ENCODE data around the gene DNMT3A. TPM values are rescaled to one million over a fixed set of nuclear protein-coding genes. Genes with fewer than 3 reads are reported as not detected.
A peak's percentile ranks its signal among the peaks of the same experiment; 100 is the strongest.

DNMT3A gene
- total RNA-seq, 1 donor from 2014 or later: 58.1 TPM

DNA sequence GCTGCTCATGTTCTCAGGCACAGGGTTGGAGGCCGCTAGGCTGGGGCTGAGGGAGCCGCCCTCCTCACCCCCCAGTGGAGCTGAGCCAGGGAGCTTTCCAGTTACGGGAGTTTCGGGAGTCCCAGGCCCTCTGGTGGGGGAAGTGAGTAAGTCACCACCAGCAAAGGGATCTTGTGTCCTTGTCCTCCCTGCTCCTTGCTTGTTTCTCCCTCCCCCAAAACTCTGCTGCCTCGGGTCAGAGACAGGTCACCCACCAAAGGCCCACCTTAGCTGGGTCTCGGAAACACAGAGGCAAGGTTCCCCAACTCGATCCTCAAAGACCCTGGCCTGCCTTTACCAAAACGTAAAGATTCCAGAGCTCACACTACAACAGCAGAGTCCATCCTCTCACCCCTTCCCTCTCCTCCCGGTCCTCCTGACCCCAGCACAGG is 112.9 kb downstream of the DNMT3A start:
- Mint-ChIP-seq H3K27ac (ENCODE audit: unreplicated experiment) (peak overlapping the region; percentile 90), H3K27me3 (ENCODE audit: low read depth, unreplicated experiment) (no peaks in the 10 kb centered on the region), H3K4me3 (ENCODE audit: unreplicated experiment) (no peak overlapping the region), H3K9me3 (ENCODE audit: unreplicated experiment) (no peaks in the 10 kb centered on the region), H3K4me1 (ENCODE audit: low read depth, unreplicated experiment) (peaks cover 13% of the 10 kb centered on the region), H3K36me3 (ENCODE audit: low read depth, unreplicated experiment) (peaks cover 4% of the 10 kb centered on the region)
- Histone ChIP-seq H3K27me3 (ENCODE audit: insufficient read depth, low read length) (no peaks in the 10 kb centered on the region), H3K36me3 (ENCODE audit: insufficient read depth, low read length) (peaks cover 2% of the 10 kb centered on the region), H2AFZ (ENCODE audit: low read depth, low read length) (no peak overlapping the region), H3K79me2 (ENCODE audit: insufficient read depth, low read length) (no peaks in the 10 kb centered on the region), H3K9ac (ENCODE audit: low read length) (peak overlapping the region; percentile 56), H3K27ac (ENCODE audit: low read depth, low read length) (peak overlapping the region; percentile 6), H3K4me2 (ENCODE audit: low read length) (peak overlapping the region; percentile 60), H3K4me3 (ENCODE audit: insufficient read depth, low read depth, low read length) (no peak overlapping the region), H3K9me3 (ENCODE audit: insufficient read depth, low read depth, low read length) (no peaks in the 10 kb centered on the region), H3K4me1 (ENCODE audit: insufficient read depth, low read length) (peaks cover 11% of the 10 kb centered on the region), H4K20me1 (ENCODE audit: insufficient read depth, low read length) (peaks cover 5% of the 10 kb centered on the region)
- peak; percentile 61 for DNase-seq (ENCODE audit: low read depth)
- TF ChIP-seq EZH2 (IDR thresholded peaks at IDR 0.05; ENCODE audit: insufficient read depth, low read length): no peak
- TF ChIP-seq, protein P1, sequence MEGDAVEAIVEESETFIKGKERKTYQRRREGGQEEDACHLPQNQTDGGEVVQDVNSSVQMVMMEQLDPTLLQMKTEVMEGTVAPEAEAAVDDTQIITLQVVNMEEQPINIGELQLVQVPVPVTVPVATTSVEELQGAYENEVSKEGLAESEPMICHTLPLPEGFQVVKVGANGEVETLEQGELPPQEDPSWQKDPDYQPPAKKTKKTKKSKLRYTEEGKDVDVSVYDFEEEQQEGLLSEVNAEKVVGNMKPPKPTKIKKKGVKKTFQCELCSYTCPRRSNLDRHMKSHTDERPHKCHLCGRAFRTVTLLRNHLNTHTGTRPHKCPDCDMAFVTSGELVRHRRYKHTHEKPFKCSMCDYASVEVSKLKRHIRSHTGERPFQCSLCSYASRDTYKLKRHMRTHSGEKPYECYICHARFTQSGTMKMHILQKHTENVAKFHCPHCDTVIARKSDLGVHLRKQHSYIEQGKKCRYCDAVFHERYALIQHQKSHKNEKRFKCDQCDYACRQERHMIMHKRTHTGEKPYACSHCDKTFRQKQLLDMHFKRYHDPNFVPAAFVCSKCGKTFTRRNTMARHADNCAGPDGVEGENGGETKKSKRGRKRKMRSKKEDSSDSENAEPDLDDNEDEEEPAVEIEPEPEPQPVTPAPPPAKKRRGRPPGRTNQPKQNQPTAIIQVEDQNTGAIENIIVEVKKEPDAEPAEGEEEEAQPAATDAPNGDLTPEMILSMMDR (IDR thresholded peaks at IDR 0.05; ENCODE audit: insufficient read depth, low read depth, low read length): peak; percentile 75
- FAIRE-seq: no peak

DNA sequence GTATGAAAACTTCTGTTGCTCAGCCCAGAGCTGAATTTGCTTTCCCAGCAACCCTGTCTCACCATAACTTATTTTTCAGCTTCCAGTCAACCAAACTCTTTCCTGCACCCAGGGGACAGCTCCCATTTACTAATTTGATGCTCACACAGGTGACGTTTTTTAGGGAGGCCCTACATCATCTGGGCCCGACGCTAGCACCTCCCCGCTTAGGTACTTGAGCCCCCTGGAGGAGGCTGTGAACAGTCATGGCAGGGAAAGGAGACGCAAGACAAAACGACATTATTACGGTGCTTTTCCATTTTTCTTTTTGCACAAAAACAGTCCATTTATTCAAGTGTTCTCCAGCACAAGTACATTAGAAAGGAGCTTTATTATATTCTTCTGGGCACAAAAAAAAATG is 114.1 kb downstream of the DNMT3A start:
- H3K27ac ChIP-seq (ENCODE audit: low read depth, low read length): no peak overlapping the region
- no peaks in the 10 kb centered on the region for H3K9me3 Mint-ChIP-seq (ENCODE audit: unreplicated experiment)
- H3K27ac Mint-ChIP-seq (ENCODE audit: unreplicated experiment): no peak overlapping the region
- H3K36me3 Mint-ChIP-seq (ENCODE audit: low read depth, unreplicated experiment): peaks cover 2% of the 10 kb centered on the region
- no peak overlapping the region for H2AFZ ChIP-seq (ENCODE audit: low read depth, low read length)
- DNase-seq (ENCODE audit: low read depth): no peak
- no peak for TF ChIP-seq EZH2 (IDR thresholded peaks at IDR 0.05; ENCODE audit: insufficient read depth, low read length)
- TF ChIP-seq, protein P1 (IDR thresholded peaks at IDR 0.05; ENCODE audit: insufficient read depth, low read depth, low read length): no peak
- no peak overlapping the region for H3K4me3 ChIP-seq (ENCODE audit: insufficient read depth, low read depth, low read length)
- no peaks in the 10 kb centered on the region for H3K79me2 ChIP-seq (ENCODE audit: insufficient read depth, low read length)
- H3K9me3 ChIP-seq (ENCODE audit: insufficient read depth, low read depth, low read length): no peaks in the 10 kb centered on the region
- no peak for FAIRE-seq
- peaks cover 2% of the 10 kb centered on the region for H3K36me3 ChIP-seq (ENCODE audit: insufficient read depth, low read length)
- H3K9ac ChIP-seq (ENCODE audit: low read length): no peak overlapping the region
- H3K4me1 ChIP-seq (ENCODE audit: insufficient read depth, low read length): peaks cover 11% of the 10 kb centered on the region
- H4K20me1 ChIP-seq (ENCODE audit: insufficient read depth, low read length): peaks cover 5% of the 10 kb centered on the region
- no peak overlapping the region for H3K4me2 ChIP-seq (ENCODE audit: low read length)
- H3K27me3 Mint-ChIP-seq (ENCODE audit: low read depth, unreplicated experiment): no peaks in the 10 kb centered on the region
- H3K4me1 Mint-ChIP-seq (ENCODE audit: low read depth, unreplicated experiment): peaks cover 13% of the 10 kb centered on the region
- no peak overlapping the region for H3K4me3 Mint-ChIP-seq (ENCODE audit: unreplicated experiment)
- no peaks in the 10 kb centered on the region for H3K27me3 ChIP-seq (ENCODE audit: insufficient read depth, low read length)

DNA sequence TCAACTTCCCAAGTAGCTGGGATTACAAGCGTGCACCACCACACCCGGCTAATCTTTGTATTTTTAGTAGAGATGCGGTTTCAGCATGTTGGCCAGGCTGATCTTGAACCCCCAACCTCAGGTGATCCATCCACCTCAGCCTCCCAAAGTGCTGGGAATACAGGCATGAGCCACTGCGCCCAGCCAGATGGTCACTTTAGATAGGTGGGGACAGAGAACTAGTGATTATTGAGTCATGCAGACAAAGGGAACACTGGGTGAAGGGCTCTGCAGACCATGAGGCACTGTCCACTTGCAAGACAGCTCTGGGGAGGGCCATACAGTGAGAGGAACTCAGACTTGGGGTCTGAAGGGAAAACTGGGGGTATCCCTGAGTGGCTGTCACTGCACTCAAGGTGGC is 114.9 kb downstream of the DNMT3A start:
- H3K4me1 ChIP-seq (ENCODE audit: insufficient read depth, low read length): peaks cover 11% of the 10 kb centered on the region
- H3K27me3 ChIP-seq (ENCODE audit: insufficient read depth, low read length): no peaks in the 10 kb centered on the region
- no peak for DNase-seq (ENCODE audit: low read depth)
- H3K4me3 ChIP-seq (ENCODE audit: insufficient read depth, low read depth, low read length): no peak overlapping the region
- H3K36me3 ChIP-seq (ENCODE audit: insufficient read depth, low read length): no peaks in the 10 kb centered on the region
- no peak overlapping the region for H3K27ac ChIP-seq (ENCODE audit: low read depth, low read length)
- no peaks in the 10 kb centered on the region for H3K9me3 ChIP-seq (ENCODE audit: insufficient read depth, low read depth, low read length)
- H3K4me2 ChIP-seq (ENCODE audit: low read length): no peak overlapping the region
- Mint-ChIP-seq H3K27me3 (ENCODE audit: low read depth, unreplicated experiment) (peaks cover 2% of the 10 kb centered on the region), H3K36me3 (ENCODE audit: low read depth, unreplicated experiment) (peaks cover 2% of the 10 kb centered on the region), H3K9me3 (ENCODE audit: unreplicated experiment) (no peaks in the 10 kb centered on the region), H3K4me1 (ENCODE audit: low read depth, unreplicated experiment) (peaks cover 13% of the 10 kb centered on the region), H3K4me3 (ENCODE audit: unreplicated experiment) (no peak overlapping the region), H3K27ac (ENCODE audit: unreplicated experiment) (no peak overlapping the region)
- H4K20me1 ChIP-seq (ENCODE audit: insufficient read depth, low read length): peaks cover 5% of the 10 kb centered on the region
- no peak for FAIRE-seq
- H2AFZ ChIP-seq (ENCODE audit: low read depth, low read length): no peak overlapping the region
- H3K79me2 ChIP-seq (ENCODE audit: insufficient read depth, low read length): no peaks in the 10 kb centered on the region
- TF ChIP-seq EZH2 (IDR thresholded peaks at IDR 0.05; ENCODE audit: insufficient read depth, low read length): no peak
- TF ChIP-seq, protein P1 (IDR thresholded peaks at IDR 0.05; ENCODE audit: insufficient read depth, low read depth, low read length): no peak
- no peak overlapping the region for H3K9ac ChIP-seq (ENCODE audit: low read length)
